Adrenal gland (tissue), 12 donors: ENCODE data around the gene IL5RA. TPM values are rescaled to one million over a fixed set of nuclear protein-coding genes. Genes with fewer than 3 reads are reported as not detected.

Source experiments
- DNase-seq, 7 donors: peaks; one replicate each; pipeline ENCODE4 v3.0.0-alpha.2; 2019 to 2020
- H3K27ac ChIP-seq, 5 donors: fragments of 200-600 bp; sonication (generic) in 4 of 5; 1 replicate in 3 of 5; 2 replicates in 2 of 5; pipeline versions ENCODE4 v1.5.1 to v1.8.0; 2016 to 2020; ENCODE audit warnings: mild to moderate bottlenecking in 1 of 5
- H3K27me3 ChIP-seq: fragments of 200-600 bp; 2 replicates; pipeline ENCODE4 v1.8.0; 2021
- H3K36me3 ChIP-seq, 2 donors: fragments of 200-600 bp; replicated peaks in 1 of 2; 1 replicate in 1 of 2; 2 replicates in 1 of 2; pipeline versions ENCODE4 v1.5.1 to v1.8.0; 2018 to 2022
- H3K4me1 ChIP-seq, 2 donors: fragments of 200-600 bp; replicated peaks in 1 of 2; 1 replicate in 1 of 2; 2 replicates in 1 of 2; pipeline versions ENCODE4 v1.5.1 to v1.8.0; 2018 to 2021
- H3K4me3 ChIP-seq, 4 donors: fragments of 200-600 bp; sonication (generic) in 3 of 4; one replicate each; pipeline ENCODE4 v1.5.1; 2016 to 2018
- H3K9me3 ChIP-seq, 3 donors: fragments of 200-600 bp; sonication (generic) in 1 of 3; replicated peaks in 1 of 3; 1 replicate in 2 of 3; 2 replicates in 1 of 3; pipeline versions ENCODE4 v1.5.1 to v1.8.0; 2016 to 2021
- POLR2A ChIP-seq, 2 donors: fragments of 450-650 bp; IDR thresholded peaks; one replicate each; pipeline ENCODE4 v1.6.1; 2017; ENCODE audit warnings: antibody characterized with exemption in 2 of 2, mild to moderate bottlenecking in 2 of 2, moderate library complexity in 1 of 2
- WGBS, 4 donors: extraction: QIAGEN DNeasy Blood & Tissue Kit in 2 of 4; methylation state at CpG; one replicate each; pipeline versions ENCODE4 v1.1.5 to v1.1.7; 2013 to 2017; 5-methylcytosine and 5-hydroxymethylcytosine counted together
- intact Hi-C, 2 donors: fragments of 100-400 bp; cut with DNase I; formaldehyde crosslinking; loops; one replicate each; pipeline versions ENCODE4 v1.14.1 to v1.15.0; 2022 to 2023
- polyA plus RNA-seq, 3 donors: library from polyadenylated mRNA; stranded (reverse); fragments of 200-250 nt in 2 of 3; fragments of 350-450 nt in 1 of 3; fragmentation: Illumina TruSeq in 1 of 3; extraction: RNeasy Lipid Tissue Mini Kit (QIAGEN cat#74804) in 1 of 3; gene quantifications; one replicate each; pipeline ENCODE4 v1.2.3, GENCODE V29; 2013 to 2014
- total RNA-seq, 9 donors: library from RNA; depleted of rRNA in 4 of 9; stranded (reverse); fragments of >200 nt in 4 of 9; fragments of 120-200 nt in 1 of 9; fragmentation: NEBNext Ultra II Directional in 1 of 9; extraction: Animal tissue kit (Norgen Biotek cat#: 25700) in 1 of 9; gene quantifications; one replicate each; pipeline versions ENCODE4 v1.1.0 to v1.2.4, GENCODE V29; 2013 to 2023
- TF ChIP-seq, protein P1 (sequence below), 6 experiments: fragments of 450-650 bp in 4 of 6; fragments of 200-600 bp in 2 of 6; sonication (generic) in 1 of 6; IDR thresholded peaks; 1 replicate in 5 of 6; 2 replicates in 1 of 6; pipeline versions ENCODE4 v1.5.1 to v1.8.0; 2016 to 2021; ENCODE audit warnings: antibody characterized with exemption in 6 of 6, mild to moderate bottlenecking in 2 of 6, moderate library complexity in 1 of 6
- donor health status: healthy with polysubstance abuse.
- donor health status: Bipolar disorder and iron deficiency.
- donor health status: DM: yes; HTN: yes; CAD: no.
- donor health status: DM: no; HTN: no; CAD: no.
- donor health status: DM: no; HTN: no; CAD: no.
- donor health status: DM: yes; HTN: yes; CAD: no.

The IL5RA gene
- total and polyA plus RNA-seq, 12 donors = under 0.01 to 0.18 (median 0.09) TPM; not detected in 6

DNA sequence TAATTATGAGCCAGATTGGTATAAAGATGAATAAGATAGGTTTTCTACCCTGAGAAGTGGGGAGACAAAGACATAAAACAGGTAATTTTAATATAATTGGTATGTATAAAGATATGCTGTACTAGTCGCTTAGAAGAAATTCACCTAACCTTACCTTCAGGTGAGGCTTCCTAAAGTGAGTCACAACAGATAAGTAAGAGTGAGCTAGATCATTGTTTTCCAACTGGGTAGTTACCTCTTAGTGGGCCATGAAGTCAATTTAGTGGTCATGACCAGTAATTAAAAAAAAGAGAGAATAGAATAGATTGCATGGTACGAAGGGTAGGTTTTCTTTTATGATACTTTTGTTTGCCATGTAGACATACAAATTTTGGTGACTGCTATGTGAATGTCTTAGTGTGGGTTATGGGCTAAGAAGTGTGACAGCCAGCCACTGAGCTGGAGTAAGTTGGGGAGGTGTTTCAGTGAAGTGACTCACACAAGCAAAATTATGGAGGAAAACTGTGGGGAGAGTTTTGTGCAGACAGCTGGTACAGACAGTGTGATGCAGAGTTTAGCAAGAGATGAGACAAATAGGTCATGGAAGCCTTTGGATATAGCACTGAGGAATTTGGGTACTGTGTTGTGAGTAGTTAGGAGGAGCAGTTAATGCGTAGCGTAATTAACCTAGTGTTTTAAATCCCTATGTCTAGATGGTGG lies 24.7 kb upstream of the IL5RA start:
- H3K4me1 ChIP-seq = peaks cover 0 to 11% of the 10 kb centered on the region in 2 donors
- peaks cover 0 to 29% of the 10 kb centered on the region in 2 donors for H3K36me3 ChIP-seq
- DNase-seq = no peak
- no peaks in the 10 kb centered on the region for H3K27me3 ChIP-seq
- TF ChIP-seq, protein P1, sequence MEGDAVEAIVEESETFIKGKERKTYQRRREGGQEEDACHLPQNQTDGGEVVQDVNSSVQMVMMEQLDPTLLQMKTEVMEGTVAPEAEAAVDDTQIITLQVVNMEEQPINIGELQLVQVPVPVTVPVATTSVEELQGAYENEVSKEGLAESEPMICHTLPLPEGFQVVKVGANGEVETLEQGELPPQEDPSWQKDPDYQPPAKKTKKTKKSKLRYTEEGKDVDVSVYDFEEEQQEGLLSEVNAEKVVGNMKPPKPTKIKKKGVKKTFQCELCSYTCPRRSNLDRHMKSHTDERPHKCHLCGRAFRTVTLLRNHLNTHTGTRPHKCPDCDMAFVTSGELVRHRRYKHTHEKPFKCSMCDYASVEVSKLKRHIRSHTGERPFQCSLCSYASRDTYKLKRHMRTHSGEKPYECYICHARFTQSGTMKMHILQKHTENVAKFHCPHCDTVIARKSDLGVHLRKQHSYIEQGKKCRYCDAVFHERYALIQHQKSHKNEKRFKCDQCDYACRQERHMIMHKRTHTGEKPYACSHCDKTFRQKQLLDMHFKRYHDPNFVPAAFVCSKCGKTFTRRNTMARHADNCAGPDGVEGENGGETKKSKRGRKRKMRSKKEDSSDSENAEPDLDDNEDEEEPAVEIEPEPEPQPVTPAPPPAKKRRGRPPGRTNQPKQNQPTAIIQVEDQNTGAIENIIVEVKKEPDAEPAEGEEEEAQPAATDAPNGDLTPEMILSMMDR (IDR thresholded peaks at IDR 0.05) = no peak
- no peak for TF ChIP-seq POLR2A (IDR thresholded peaks at IDR 0.05)
- WGBS, 4 donors = 95 to 98% (median 96%) methylated on average over 4 of the region's 4 CpGs
- no peak overlapping the region for H3K4me3 ChIP-seq
- intact Hi-C loops = no loop called here
- no peaks in the 10 kb centered on the region for H3K9me3 ChIP-seq
- no peak overlapping the region for H3K27ac ChIP-seq

DNA sequence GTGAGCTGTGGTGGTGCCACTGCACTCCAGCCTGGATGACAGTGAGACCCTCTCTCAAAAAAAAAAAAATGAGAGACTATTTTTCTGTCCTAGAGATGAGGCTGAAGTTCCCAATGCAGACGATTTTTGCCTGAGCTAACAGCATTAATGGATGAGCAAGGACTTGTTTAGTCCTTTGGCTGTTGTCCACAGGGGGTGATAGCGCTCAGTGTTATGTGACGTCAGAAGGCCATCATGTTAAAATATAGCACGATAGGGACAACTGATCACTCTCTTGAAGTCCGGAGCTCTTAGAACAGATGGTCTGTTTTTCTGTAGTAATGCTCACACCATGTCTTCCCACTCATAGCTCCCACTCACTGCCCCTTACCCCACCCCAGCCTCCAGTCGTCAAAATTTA lies 23.3 kb upstream of the IL5RA start:
- no peak overlapping the region for H3K4me3 ChIP-seq
- 50 to 70% (median 64%) methylated on average over 6 of the region's 6 CpGs for WGBS, 4 donors
- no peak for TF ChIP-seq POLR2A (IDR thresholded peaks at IDR 0.05)
- TF ChIP-seq, protein P1 (IDR thresholded peaks at IDR 0.05) = no peak
- no peak overlapping the region for H3K27ac ChIP-seq
- peaks cover 0 to 28% of the 10 kb centered on the region in 2 donors for H3K36me3 ChIP-seq
- no peaks in the 10 kb centered on the region for H3K9me3 ChIP-seq
- intact Hi-C loops = no loop called here
- peaks cover 0 to 11% of the 10 kb centered on the region in 2 donors for H3K4me1 ChIP-seq
- DNase-seq = no peak
- H3K27me3 ChIP-seq = no peaks in the 10 kb centered on the region

DNA sequence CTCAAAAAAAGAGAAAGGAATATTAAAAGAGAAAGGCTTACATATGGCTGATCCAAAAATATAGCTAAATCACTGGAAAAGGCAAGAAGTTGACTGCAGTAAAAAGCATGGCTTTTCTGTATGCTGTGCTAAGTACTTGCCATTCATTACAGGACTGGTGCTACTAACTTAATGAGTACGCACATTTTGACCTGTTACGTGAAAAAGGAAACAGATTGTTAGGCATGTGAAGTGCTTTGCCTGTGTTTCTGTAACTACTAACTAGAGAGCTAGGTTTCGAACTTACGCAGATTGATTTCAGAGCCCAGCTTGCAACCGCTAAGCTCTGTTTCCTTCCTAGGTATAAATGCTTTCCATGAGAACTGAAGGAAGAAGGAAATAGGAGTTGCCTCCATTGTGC lies 19.4 kb upstream of the IL5RA start:
- Histone ChIP-seq H3K27ac (no peak overlapping the region), H3K4me3 (no peak overlapping the region), H3K9me3 (no peaks in the 10 kb centered on the region), H3K27me3 (no peaks in the 10 kb centered on the region), H3K4me1 (peaks cover 8 to 16% of the 10 kb centered on the region in 2 donors), H3K36me3 (peaks cover 0 to 22% of the 10 kb centered on the region in 2 donors)
- WGBS, 4 donors = 73 to 79% (median 76%) methylated on average over 5 of the region's 5 CpGs
- intact Hi-C loops = no loop called here
- TF ChIP-seq POLR2A (IDR thresholded peaks at IDR 0.05) = no peak
- TF ChIP-seq, protein P1 (IDR thresholded peaks at IDR 0.05) = no peak
- DNase-seq = no peak

DNA sequence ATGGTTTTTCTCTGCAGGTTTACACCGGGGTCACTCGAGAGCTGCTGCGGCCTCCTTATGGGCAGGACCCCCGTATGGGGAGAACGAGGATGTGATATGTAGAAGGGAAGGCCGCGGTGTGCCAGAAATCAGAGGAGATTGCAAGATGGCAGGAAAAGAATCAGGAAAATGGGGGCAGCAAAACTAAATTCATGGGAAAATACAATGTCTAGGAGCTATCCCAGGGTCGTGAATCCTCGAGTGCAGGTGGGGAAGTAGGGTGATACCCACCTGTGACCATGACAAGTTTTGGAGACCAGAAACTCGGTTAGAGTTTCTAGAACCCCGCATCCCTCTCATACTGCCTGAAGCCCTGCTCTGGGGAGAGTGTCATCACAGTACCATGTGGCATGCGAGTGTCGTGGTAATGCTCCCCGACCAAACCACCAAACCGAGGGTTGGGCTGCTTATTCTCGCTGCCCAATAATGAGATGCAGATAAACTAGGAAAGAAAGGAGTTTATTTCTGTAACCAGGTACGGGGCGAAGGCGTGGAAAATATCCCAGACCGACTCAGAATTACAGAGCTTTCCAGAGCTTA lies 17.3 kb upstream of the IL5RA start:
- WGBS, 4 donors = 34 to 43% (median 39%) methylated on average over 20 of the region's 20 CpGs

More for the DNA sequence above, 17.3 kb upstream of the IL5RA start:
- Histone ChIP-seq H3K36me3 (peaks cover 0 to 22% of the 10 kb centered on the region in 2 donors), H3K27ac (peak overlapping the region in 4 of 5 donors; percentile 86 to 95 (median 88)), H3K4me1 (peaks cover 8 to 11% of the 10 kb centered on the region in 2 donors), H3K27me3 (no peaks in the 10 kb centered on the region), H3K9me3 (no peaks in the 10 kb centered on the region), H3K4me3 (peak overlapping the region; percentile 41 to 87 (median 71))
- intact Hi-C loops = no loop called here
- peak in 2 of 7 donors; percentile 5 to 18 for DNase-seq
- TF ChIP-seq, protein P1 (IDR thresholded peaks at IDR 0.05) = no peak
- TF ChIP-seq POLR2A (IDR thresholded peaks at IDR 0.05) = no peak
